Effector CD8-positive, alpha-beta T cell (primary cell): ENCODE measurements around the gene IRF1.
"Not testable (repeated sequence)": the region's sequence is repeated elsewhere in the genome, so short reads cannot be mapped to it uniquely, and the experiment has no call there.

Experiments
- DNase-seq: peaks from one replicate; lab custom pipeline; 2025; lab: John Stamatoyannopoulos, UW
- total RNA-seq, 4 experiments: gene quantifications; one replicate each; lab custom pipeline; 2026; lab: John Stamatoyannopoulos, UW

Gene IRF1, protein sequence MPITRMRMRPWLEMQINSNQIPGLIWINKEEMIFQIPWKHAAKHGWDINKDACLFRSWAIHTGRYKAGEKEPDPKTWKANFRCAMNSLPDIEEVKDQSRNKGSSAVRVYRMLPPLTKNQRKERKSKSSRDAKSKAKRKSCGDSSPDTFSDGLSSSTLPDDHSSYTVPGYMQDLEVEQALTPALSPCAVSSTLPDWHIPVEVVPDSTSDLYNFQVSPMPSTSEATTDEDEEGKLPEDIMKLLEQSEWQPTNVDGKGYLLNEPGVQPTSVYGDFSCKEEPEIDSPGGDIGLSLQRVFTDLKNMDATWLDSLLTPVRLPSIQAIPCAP
- 521 to 703 (median 599) reads per million in 4 experiments for total RNA-seq

- DNase-seq = peak; percentile 97
Observed at GRCh38 chr5:132490484-132491367, at the start of gene IRF1. TSS of gene IRF1 (minus strand) at chr5:132490773. CDS start at chr5:132489478, 1,295 bp downstream.

- no peak for DNase-seq
Observed at GRCh38 chr5:132540149-132540548, 49.6 kb upstream of the IRF1 start.

GRCh38 chr5:132539716-132540115, 49.1 kb upstream of the IRF1 start:
- DNase-seq = no peak

DNA sequence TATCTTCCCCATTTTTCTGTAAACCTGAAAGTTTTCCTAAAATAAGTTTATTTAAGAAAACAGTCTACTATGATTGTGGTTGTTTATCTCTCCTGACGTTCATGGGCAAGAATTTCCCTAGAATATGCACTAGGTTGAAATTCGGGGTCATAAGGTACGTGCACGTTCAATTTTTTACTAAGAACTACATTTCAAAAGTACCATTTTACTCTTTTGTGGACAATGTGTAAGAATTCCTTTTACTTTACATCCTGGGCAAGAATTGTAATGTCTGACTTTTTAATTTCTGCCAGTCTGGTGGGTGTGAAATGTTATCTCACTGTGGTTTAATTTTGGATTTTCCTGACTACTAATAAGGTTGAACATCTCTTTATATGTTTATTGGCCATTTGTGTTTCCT, 40.4 kb upstream of the IRF1 start:
- no peak for DNase-seq

- DNase-seq = no peak
Observed at GRCh38 chr5:132528866-132529634, 38.5 kb upstream of the IRF1 start.

- DNase-seq = no peak
Observed at GRCh38 chr5:132528021-132528420, 37.4 kb upstream of the IRF1 start.

DNA sequence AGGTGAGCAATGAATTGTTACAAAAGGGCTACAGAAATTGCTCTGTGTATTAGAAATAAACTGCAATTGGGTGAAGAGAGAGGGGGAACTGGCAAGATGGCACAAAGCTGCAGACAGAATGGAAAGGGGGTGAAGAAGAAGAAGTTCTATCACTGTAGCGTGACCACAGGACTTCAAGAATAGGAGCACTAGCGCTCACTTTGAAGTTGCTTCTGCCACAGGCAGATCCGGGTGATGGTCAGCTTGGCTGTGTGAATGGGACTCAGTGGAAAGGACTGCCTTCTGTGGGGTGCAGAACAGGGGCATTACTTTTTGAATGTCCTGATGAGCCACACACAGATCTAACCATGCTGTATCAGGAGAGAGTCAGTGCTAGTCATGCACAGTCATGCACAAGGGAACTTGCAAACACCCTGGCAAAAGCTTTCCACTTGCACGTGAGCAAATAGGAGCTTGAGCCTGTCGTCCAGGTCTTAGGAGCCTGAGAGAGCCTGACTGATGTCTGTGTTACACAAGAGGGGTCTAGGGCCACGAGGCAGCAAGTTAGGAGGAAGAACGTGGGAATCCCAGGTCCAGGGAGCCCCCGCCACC, 36.5 kb upstream of the IRF1 start:
- no peak for DNase-seq

DNA sequence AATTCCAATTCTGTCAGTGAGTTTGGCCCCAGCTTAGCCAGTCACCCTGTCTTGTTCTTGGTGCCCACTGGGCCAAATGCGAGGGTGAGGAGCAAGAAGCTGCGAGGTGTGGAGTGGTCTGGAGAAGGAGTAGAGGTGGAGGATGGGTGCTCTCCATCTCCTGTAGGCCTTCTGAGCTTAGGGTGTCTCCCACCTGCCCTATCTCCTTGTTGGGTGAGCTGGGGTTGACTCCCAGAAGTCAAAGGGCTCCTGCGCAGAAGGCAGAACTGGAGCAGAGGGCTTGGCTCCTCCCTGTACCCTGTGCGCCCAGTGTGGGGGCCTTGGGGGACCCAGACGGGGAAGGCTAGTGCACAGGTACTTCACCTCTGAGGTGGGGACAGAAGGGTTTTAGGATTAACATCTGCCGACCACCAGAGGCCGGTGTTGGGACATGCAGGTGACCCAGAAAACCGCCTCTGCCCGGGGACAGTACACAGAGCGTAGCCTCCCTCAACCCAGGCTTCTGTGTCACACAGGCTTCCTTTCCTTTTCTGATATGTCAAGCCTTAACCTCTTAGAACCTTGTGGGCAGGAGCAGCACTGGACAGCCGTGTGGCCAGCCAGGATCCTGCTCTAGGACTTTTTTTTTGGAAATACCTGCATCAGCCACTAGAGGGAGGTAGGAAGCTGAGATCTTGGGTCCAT, 35.9 kb upstream of the IRF1 start:
- no peak for DNase-seq

- no peak for DNase-seq
Observed at GRCh38 chr5:132525299-132525724, 34.7 kb upstream of the IRF1 start.

GRCh38 chr5:132524877-132525276, 34.3 kb upstream of the IRF1 start:
- not testable (repeated sequence) for DNase-seq

DNA sequence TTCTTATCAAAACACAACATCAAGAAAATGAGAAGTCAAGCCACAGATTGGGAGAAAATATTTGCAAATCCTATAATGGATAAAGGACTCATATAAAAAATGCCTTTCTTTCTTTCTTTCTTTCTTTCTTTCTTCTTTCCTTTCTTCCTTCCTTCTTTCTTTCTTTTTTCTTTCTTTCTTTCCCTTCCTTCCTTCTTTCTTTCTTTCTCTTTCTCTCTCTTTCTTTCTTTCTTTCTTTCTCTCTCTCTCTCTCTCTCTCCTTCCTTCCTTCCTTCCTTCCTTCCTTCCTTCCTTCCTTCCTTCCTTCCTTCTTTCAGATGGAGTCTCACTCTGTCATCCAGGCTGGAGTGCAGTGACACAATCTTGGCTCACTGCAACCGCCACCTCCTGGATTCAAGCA, 31.5 kb upstream of the IRF1 start:
- not testable (repeated sequence) for DNase-seq

GRCh38 chr5:132513618-132514336, 23.2 kb upstream of the IRF1 start:
- not testable (repeated sequence) for DNase-seq

DNA sequence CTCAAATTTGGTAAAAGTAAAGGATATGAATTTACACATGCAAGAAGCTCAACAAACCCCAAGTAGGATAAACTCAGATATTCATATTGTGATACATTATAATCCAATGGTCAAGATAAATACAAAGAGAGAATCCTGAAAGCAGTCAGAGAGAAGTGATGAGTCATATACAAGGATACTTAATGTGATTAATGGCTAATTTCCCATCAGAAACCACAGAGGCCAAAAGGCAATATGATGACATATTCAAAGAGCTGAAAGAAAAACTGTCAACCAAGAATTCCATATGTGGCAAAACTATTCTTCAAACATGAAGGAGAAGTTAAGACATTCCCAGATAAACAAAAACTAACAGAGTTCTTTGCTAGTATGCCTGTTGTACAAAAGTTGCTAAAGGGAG, 19.5 kb upstream of the IRF1 start:
- DNase-seq = no peak

DNA sequence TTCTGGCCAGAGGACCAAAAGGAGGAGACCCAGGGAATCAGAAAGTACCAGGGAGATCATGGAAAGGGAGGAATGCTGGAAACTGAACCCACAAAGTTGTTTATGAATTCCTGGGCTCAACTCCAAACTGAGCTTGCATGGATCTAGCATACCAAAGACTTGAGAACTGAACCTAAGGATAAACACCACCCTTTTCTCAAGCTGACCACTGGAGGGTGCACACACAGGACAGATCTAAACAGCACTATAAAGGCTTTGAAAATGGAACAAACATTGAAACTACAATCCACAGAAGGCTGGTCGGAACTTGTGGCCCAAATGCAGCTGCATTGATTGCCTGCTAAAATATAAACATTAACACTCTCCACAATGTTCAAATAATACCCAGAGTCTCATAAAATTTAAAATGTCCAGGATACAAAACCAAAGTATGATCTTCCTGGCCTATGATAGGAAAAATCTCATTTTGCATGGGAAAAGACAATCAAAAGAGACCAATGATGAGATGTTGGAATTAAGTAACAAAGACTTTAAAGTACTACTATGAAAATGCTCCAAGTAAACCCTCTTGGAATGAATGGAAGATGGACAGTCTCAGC, 15.6 kb upstream of the IRF1 start:
- DNase-seq = no peak

GRCh38 chr5:132505641-132506040, 15.1 kb upstream of the IRF1 start:
- no peak for DNase-seq

DNA sequence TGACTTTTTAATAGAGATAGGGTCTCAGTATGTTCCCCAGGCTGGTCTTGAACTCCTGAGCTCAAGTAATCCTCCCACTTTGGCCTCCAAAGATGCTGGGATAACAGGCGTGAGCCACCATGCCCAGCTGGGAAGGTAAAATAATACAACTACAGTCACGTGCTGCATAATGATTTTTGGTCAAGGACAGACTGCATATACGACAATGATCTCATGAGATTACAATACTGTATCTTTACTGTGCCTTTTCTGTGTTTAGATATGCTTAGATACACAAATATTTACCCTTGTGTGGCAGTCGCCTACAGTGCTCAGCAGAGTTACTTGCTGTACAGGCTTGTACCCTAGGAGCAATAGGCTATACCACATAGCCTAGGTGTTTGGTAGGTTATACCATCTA, 14.2 kb upstream of the IRF1 start:
- no peak for DNase-seq

DNA sequence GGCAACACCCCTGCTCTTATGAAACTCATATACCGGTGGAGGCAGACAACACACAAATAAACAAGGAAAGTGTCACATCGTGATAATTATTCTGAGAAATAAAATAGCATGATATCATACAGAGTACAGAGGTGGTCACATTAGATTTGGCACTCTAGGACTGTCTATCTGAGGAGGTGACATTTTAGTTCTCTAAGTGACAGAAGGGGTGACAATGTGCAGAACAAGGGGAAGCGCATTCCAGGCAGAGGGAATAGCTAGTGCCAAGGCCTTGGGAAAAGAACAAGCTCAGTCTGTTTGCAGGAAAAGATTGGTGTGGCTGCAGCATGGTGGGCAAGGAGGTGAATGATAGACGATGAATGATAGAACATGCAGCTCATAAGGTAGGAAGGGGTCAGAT, 12.7 kb upstream of the IRF1 start:
- no peak for DNase-seq

GRCh38 chr5:132501961-132502931, 11.7 kb upstream of the IRF1 start:
- DNase-seq = no peak

DNA sequence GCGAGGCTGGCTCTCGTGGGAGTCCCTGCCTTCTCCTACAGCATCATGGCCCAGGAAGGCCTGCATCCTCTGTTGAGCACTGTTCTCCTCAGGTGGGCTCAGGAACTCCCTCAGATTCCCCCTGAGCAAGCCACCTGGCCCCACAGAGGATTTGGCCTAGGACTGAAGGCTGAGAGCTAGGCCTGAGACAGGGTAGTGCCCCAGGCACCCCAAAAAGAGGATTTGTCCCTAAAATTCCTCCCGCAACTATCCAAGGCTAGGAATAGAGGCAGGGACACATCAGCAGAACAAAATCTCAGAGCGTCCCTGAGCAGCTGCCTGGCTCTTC, 11.0 kb upstream of the IRF1 start:
- no peak for DNase-seq
